WTC11 (cell line): ENCODE measurements around the gene CLUH. TPM values are rescaled to one million over a fixed set of nuclear protein-coding genes. Genes with fewer than 3 reads are reported as not detected.

Source experiments
- ATAC-seq: fragments of 200-7000 bp; cut with Tn5 transposase; 2 replicates; pipeline ENCODE4 v1.10.0; 2021; ENCODE audit warnings: mild to moderate bottlenecking, moderate library complexity
- CTCF ChIA-PET: fragments of 300-600 bp; sonication (Branson Sonifier 250); formaldehyde crosslinking; loops from one replicate; lab custom pipeline; 2021; ENCODE audit warnings: antibody characterized with exemption; lab: Charles Lee
- POLR2A ChIA-PET: fragments of 350-600 bp; sonication (Branson Sonifier 250); formaldehyde crosslinking; loops from one replicate; lab custom pipeline; 2021; ENCODE audit warnings: antibody characterized with exemption; lab: Charles Lee
- DNase-seq: peaks from one replicate; pipeline ENCODE4 v3.0.0; 2021; ENCODE audit warnings: low spot score
- H3K27ac Mint-ChIP-seq: 2 replicates; pipeline ENCODE4 v1.8.0; 2021; ENCODE audit warnings: mixed read lengths
- H3K27me3 Mint-ChIP-seq: 2 replicates; pipeline ENCODE4 v1.8.0; 2021; ENCODE audit warnings: low read depth, mild to moderate bottlenecking, moderate library complexity, mixed read lengths
- H3K36me3 Mint-ChIP-seq: 2 replicates; pipeline ENCODE4 v1.8.0; 2021; ENCODE audit warnings: mixed read lengths
- H3K4me1 Mint-ChIP-seq: 2 replicates; pipeline ENCODE4 v1.8.0; 2022; ENCODE audit warnings: mixed read lengths
- H3K4me3 Mint-ChIP-seq: 2 replicates; pipeline ENCODE4 v1.8.0; 2021; ENCODE audit warnings: mild to moderate bottlenecking, moderate library complexity, mixed read lengths
- H3K9me3 Mint-ChIP-seq: 2 replicates; pipeline ENCODE4 v1.8.0; 2021; ENCODE audit warnings: mixed read lengths
- FOXK1 ChIP-seq: sonication (generic); formaldehyde crosslinking; IDR thresholded peaks from 2 replicates; pipeline ENCODE4 v1.8.0; 2022; ENCODE audit warnings: mild to moderate bottlenecking, moderate library complexity, missing genetic modification reagents
- GABPB1 ChIP-seq: sonication (generic); formaldehyde crosslinking; IDR thresholded peaks from 2 replicates; pipeline ENCODE4 v1.8.1; 2023; ENCODE audit warnings: mild to moderate bottlenecking, missing genetic modification reagents
- GRHL2 ChIP-seq: fragments of 250-450 bp; sonication (Bioruptor Pico); IDR thresholded peaks from 2 replicates; pipeline ENCODE4 v1.8.0; 2022; ENCODE audit warnings: mild to moderate bottlenecking, moderate library complexity; ENCODE audit not compliant: insufficient replicate concordance, severe bottlenecking
- HMGXB4 ChIP-seq: sonication (generic); formaldehyde crosslinking; IDR thresholded peaks from 2 replicates; pipeline ENCODE4 v1.8.1; 2023; ENCODE audit warnings: mild to moderate bottlenecking, moderate library complexity, missing genetic modification reagents
- IRF2 ChIP-seq: sonication (generic); formaldehyde crosslinking; IDR thresholded peaks from 2 replicates; pipeline ENCODE4 v1.8.0; 2022; ENCODE audit warnings: low read depth, missing genetic modification reagents, borderline replicate concordance
- JAZF1 ChIP-seq: fragments of 250-450 bp; sonication (Bioruptor Pico); IDR thresholded peaks from 2 replicates; pipeline ENCODE4 v1.9.0; 2021; ENCODE audit warnings: moderate library complexity, mild to moderate bottlenecking, inconsistent platforms
- MYBL2 ChIP-seq: sonication (generic); formaldehyde crosslinking; IDR thresholded peaks from 2 replicates; pipeline ENCODE4 v1.8.1; 2023; ENCODE audit warnings: mild to moderate bottlenecking, moderate library complexity, missing genetic modification reagents
- NR2C2 ChIP-seq: sonication (generic); formaldehyde crosslinking; IDR thresholded peaks from 2 replicates; pipeline ENCODE4 v1.8.0; 2022; ENCODE audit warnings: mild to moderate bottlenecking, missing genetic modification reagents
- SMAD3 ChIP-seq: sonication (generic); formaldehyde crosslinking; IDR thresholded peaks from 2 replicates; pipeline ENCODE4 v1.8.0; 2022; ENCODE audit warnings: missing genetic modification reagents, mild to moderate bottlenecking, borderline replicate concordance
- SMAD4 ChIP-seq: sonication (generic); formaldehyde crosslinking; IDR thresholded peaks from 2 replicates; pipeline ENCODE4 v1.8.0; 2022; ENCODE audit warnings: mild to moderate bottlenecking, missing genetic modification reagents
- SP1 ChIP-seq: sonication (generic); formaldehyde crosslinking; conservative IDR thresholded peaks from 2 replicates; pipeline ENCODE4 v1.8.1; 2022; ENCODE audit warnings: missing genetic modification reagents
- ZNF121 ChIP-seq: sonication (generic); formaldehyde crosslinking; IDR thresholded peaks from 2 replicates; pipeline ENCODE4 v1.8.0; 2023; ENCODE audit warnings: missing genetic modification reagents
- ZNF232 ChIP-seq: sonication (generic); formaldehyde crosslinking; IDR thresholded peaks from 2 replicates; pipeline ENCODE4 v1.8.0; 2022; ENCODE audit warnings: mild to moderate bottlenecking, missing genetic modification reagents
- ZNF396 ChIP-seq: fragments of 250-450 bp; sonication (Bioruptor Pico); IDR thresholded peaks from 2 replicates; pipeline ENCODE4 v1.8.0; 2021; ENCODE audit warnings: mild to moderate bottlenecking, moderate library complexity, borderline replicate concordance
- ZNF532 ChIP-seq: fragments of 250-450 bp; sonication (Bioruptor Pico); IDR thresholded peaks from 2 replicates; pipeline ENCODE4 v1.9.0; 2021; ENCODE audit warnings: mild to moderate bottlenecking, borderline replicate concordance
- total RNA-seq: library from RNA; stranded (reverse); gene quantifications from 3 replicates; pipeline ENCODE4 v1.2.3, GENCODE V29; 2021
- TF ChIP-seq, protein P1 (sequence below): sonication (generic); formaldehyde crosslinking; IDR thresholded peaks from 2 replicates; pipeline ENCODE4 v1.8.1; 2023; ENCODE audit warnings: mild to moderate bottlenecking, missing genetic modification reagents
- TF ChIP-seq, protein P2 (sequence below): fragments of 250-450 bp; sonication (Bioruptor Pico); IDR thresholded peaks from 2 replicates; pipeline ENCODE4 v2.1.2; 2022; ENCODE audit warnings: mild to moderate bottlenecking, moderate library complexity
- TF ChIP-seq, protein P3 (sequence below): sonication (generic); formaldehyde crosslinking; IDR thresholded peaks from 2 replicates; pipeline ENCODE4 v1.8.0; 2022; ENCODE audit warnings: missing genetic modification reagents

CLUH gene
- total RNA-seq, 1 experiment from 2014 or later = 105 TPM

DNA sequence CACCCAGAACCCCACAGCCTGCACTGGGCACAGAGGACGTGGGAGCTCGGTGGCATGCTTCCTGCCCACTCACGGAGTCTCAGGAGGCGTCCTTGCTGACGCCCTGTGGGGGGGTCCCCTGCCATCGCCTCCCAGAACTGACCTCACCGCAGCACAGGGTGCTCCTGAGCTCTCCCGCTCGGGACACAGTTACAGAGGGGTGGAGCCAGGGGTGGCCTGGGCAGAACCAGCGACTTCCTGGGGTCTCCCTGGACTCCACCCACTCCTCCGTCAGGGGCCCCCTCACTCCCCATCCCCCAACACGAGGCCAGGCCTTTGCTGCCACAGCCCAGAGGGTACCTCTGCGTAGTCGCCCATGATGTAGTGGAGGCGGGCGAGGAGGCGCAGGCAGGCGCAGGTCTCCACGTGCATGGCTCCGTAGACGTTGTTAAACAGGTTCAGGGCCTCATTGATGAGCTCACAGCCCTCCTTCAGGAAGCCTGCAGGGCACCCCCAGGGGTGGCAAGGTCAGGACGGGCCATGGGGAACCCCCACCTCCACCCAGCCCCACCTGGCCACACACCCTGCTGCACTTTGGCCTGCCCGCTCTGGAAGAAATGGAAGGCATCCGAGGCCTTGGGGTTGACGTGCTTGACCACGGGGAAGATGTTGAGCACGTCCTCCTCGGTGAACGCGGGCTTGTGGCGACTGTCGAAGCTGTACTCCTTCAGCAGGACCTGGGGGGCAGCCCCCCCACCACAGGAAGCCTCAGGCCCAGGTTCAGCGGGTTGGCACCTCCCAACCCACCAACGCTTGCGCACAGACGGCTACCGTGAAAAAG, 17.8 kb downstream of the CLUH start:
- H3K4me1 Mint-ChIP-seq = peaks cover 5% of the 10 kb centered on the region
- peaks cover 10% of the 10 kb centered on the region; the same call in 1 of the 2 replicates for H3K36me3 Mint-ChIP-seq
- H3K27me3 Mint-ChIP-seq = no peaks in the 10 kb centered on the region
- no peak overlapping the region for H3K4me3 Mint-ChIP-seq
- ChIA-PET POLR2A (interaction anchor here (0.6 kb wide), 1 partner anchor 135 kb away, joined by 3 read pairs; no protein-coding TSS in a partner anchor), CTCF (interaction anchor here (0.6 to 1.6 kb wide), 2 partner anchors 25 to 311 kb away, joined by 3 to 5 read pairs; no protein-coding TSS in a partner anchor)
- ATAC-seq (no peak), DNase-seq (no peak)
- no peak overlapping the region for H3K27ac Mint-ChIP-seq
- H3K9me3 Mint-ChIP-seq = no peaks in the 10 kb centered on the region
- TF ChIP-seq ZNF121 (no peak), ZNF396 (CRISPR knock-in tag) (no peak), ZNF532 (no peak), SP1 (no peak), GRHL2 (CRISPR knock-in tag) (no peak)
- TF ChIP-seq, protein P1, sequence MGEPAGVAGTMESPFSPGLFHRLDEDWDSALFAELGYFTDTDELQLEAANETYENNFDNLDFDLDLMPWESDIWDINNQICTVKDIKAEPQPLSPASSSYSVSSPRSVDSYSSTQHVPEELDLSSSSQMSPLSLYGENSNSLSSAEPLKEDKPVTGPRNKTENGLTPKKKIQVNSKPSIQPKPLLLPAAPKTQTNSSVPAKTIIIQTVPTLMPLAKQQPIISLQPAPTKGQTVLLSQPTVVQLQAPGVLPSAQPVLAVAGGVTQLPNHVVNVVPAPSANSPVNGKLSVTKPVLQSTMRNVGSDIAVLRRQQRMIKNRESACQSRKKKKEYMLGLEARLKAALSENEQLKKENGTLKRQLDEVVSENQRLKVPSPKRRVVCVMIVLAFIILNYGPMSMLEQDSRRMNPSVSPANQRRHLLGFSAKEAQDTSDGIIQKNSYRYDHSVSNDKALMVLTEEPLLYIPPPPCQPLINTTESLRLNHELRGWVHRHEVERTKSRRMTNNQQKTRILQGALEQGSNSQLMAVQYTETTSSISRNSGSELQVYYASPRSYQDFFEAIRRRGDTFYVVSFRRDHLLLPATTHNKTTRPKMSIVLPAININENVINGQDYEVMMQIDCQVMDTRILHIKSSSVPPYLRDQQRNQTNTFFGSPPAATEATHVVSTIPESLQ = no peak
- TF ChIP-seq, all 79 proteins: peak for 0

- no peak overlapping the region for H3K4me3 Mint-ChIP-seq
- 0 out of 2 replicates have a peak, but pooled peaks cover 3% of the 10 kb centered on the region for H3K36me3 Mint-ChIP-seq
- ATAC-seq (no peak), DNase-seq (no peak)
- H3K27ac Mint-ChIP-seq = no peak overlapping the region
- H3K9me3 Mint-ChIP-seq = no peaks in the 10 kb centered on the region
- no peaks in the 10 kb centered on the region for H3K27me3 Mint-ChIP-seq
- H3K4me1 Mint-ChIP-seq = peaks cover 5% of the 10 kb centered on the region
- CTCF ChIA-PET = interaction anchor here (0.6 to 1.6 kb wide), 2 partner anchors 24 to 310 kb away, joined by 3 to 5 read pairs; no protein-coding TSS in a partner anchor
- POLR2A ChIA-PET = interaction anchor here (0.6 kb wide), 1 partner anchor 136 kb away, joined by 3 read pairs; no protein-coding TSS in a partner anchor
- TF ChIP-seq HMGXB4 (CRISPR knock-in tag) (no peak), FOXK1 (CRISPR knock-in tag) (no peak), MYBL2 (CRISPR knock-in tag) (no peak), SMAD3 (CRISPR knock-in tag) (no peak), NR2C2 (no peak), GABPB1 (CRISPR knock-in tag) (no peak), ZNF232 (CRISPR knock-in tag) (no peak), IRF2 (no peak), JAZF1 (CRISPR knock-in tag) (no peak), SMAD4 (CRISPR knock-in tag) (no peak)
- TF ChIP-seq, protein P2, sequence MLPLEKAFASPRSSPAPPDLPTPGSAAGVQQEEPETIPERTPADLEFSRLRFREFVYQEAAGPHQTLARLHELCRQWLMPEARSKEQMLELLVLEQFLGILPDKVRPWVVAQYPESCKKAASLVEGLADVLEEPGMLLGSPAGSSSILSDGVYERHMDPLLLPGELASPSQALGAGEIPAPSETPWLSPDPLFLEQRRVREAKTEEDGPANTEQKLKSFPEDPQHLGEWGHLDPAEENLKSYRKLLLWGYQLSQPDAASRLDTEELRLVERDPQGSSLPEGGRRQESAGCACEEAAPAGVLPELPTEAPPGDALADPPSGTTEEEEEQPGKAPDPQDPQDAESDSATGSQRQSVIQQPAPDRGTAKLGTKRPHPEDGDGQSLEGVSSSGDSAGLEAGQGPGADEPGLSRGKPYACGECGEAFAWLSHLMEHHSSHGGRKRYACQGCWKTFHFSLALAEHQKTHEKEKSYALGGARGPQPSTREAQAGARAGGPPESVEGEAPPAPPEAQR (CRISPR knock-in tag) = no peak
- TF ChIP-seq, protein P3, sequence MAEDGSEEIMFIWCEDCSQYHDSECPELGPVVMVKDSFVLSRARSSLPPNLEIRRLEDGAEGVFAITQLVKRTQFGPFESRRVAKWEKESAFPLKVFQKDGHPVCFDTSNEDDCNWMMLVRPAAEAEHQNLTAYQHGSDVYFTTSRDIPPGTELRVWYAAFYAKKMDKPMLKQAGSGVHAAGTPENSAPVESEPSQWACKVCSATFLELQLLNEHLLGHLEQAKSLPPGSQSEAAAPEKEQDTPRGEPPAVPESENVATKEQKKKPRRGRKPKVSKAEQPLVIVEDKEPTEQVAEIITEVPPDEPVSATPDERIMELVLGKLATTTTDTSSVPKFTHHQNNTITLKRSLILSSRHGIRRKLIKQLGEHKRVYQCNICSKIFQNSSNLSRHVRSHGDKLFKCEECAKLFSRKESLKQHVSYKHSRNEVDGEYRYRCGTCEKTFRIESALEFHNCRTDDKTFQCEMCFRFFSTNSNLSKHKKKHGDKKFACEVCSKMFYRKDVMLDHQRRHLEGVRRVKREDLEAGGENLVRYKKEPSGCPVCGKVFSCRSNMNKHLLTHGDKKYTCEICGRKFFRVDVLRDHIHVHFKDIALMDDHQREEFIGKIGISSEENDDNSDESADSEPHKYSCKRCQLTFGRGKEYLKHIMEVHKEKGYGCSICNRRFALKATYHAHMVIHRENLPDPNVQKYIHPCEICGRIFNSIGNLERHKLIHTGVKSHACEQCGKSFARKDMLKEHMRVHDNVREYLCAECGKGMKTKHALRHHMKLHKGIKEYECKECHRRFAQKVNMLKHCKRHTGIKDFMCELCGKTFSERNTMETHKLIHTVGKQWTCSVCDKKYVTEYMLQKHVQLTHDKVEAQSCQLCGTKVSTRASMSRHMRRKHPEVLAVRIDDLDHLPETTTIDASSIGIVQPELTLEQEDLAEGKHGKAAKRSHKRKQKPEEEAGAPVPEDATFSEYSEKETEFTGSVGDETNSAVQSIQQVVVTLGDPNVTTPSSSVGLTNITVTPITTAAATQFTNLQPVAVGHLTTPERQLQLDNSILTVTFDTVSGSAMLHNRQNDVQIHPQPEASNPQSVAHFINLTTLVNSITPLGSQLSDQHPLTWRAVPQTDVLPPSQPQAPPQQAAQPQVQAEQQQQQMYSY = no peak
Measured at GRCh38 chr17:2692781-2693135, 18.8 kb downstream of the CLUH start.
